ENCODE measurements around the gene PARD3. TPM values are rescaled to one million over a fixed set of nuclear protein-coding genes. Genes with fewer than 3 reads are reported as not detected.

Gene PARD3
- polyA plus RNA-seq, 3 donors, result 0.51 TPM; not detected in 2

DNA sequence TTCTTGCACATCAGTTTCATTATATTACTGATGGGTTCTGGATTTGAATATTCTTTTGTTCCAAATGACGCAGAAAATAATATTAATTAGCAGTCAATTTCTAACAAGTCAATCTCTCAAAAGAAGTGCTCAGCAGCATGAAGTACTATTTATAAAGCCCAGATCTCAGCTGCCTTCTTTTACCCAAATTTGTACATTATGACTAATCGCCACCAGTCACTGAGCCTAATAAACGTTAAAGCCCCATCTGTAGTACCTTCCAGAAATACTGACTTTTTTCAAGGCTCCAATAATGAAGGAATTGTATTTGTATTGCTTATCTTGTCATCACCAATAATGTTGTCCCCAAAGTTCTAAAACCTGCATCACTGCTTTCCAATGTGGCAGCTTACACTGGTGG, 540.2 kb downstream of the PARD3 start:
- Histone ChIP-seq H3K27ac (ENCODE audit: low read depth in 1 of 2, low read length in 2 of 2) (no peak overlapping the region), H3K4me3 (replicated peaks in 1 of 3; ENCODE audit: low read depth in 2 of 3, low read length in 3 of 3) (no peak overlapping the region), H3K27me3 (ENCODE audit: control insufficient read depth in 2 of 2, insufficient read depth in 2 of 2, low read length in 2 of 2) (no peaks in the 10 kb centered on the region), H3K36me3 (replicated peaks in 1 of 2; ENCODE audit: control insufficient read depth in 1 of 2, insufficient read depth in 2 of 2, low read length in 2 of 2) (no peaks in the 10 kb centered on the region), H4K20me1 (ENCODE audit: insufficient read depth, low read length) (no peaks in the 10 kb centered on the region), H3K4me2 (replicated peaks; ENCODE audit: extremely low read depth, low read length, poor library complexity, severe bottlenecking) (no peak overlapping the region), H3K9ac (ENCODE audit: insufficient read depth, low read length, poor library complexity, severe bottlenecking) (no peak overlapping the region), H2AFZ (ENCODE audit: insufficient read depth, low read depth, low read length, poor library complexity, severe bottlenecking) (no peak overlapping the region), H3K79me2 (ENCODE audit: insufficient read depth, low read length) (no peaks in the 10 kb centered on the region), H3K9me3 (replicated peaks in 1 of 2; ENCODE audit: control insufficient read depth in 1 of 2, insufficient read depth in 1 of 2, low read length in 2 of 2) (no peaks in the 10 kb centered on the region), H3K4me1 (ENCODE audit: control insufficient read depth in 1 of 2, insufficient read depth in 2 of 2, low read length in 2 of 2) (no peaks in the 10 kb centered on the region)
- DNase-seq, result no peak
- H3K36me3 Mint-ChIP-seq, result no peaks in the 10 kb centered on the region
- no CpG with 5 or more reads among the region's 3 CpGs for WGBS (ENCODE audit: insufficient coverage)
- no peaks in the 10 kb centered on the region for H3K4me1 Mint-ChIP-seq
- H3K9me3 Mint-ChIP-seq, result no peaks in the 10 kb centered on the region
- no peaks in the 10 kb centered on the region for H3K27me3 Mint-ChIP-seq (ENCODE audit: low read depth in 3 of 3)
- H3K27ac Mint-ChIP-seq, result no peak overlapping the region
- intact Hi-C loops (cut with micrococcal nuclease), result no loop called here
- TF ChIP-seq, protein P1, sequence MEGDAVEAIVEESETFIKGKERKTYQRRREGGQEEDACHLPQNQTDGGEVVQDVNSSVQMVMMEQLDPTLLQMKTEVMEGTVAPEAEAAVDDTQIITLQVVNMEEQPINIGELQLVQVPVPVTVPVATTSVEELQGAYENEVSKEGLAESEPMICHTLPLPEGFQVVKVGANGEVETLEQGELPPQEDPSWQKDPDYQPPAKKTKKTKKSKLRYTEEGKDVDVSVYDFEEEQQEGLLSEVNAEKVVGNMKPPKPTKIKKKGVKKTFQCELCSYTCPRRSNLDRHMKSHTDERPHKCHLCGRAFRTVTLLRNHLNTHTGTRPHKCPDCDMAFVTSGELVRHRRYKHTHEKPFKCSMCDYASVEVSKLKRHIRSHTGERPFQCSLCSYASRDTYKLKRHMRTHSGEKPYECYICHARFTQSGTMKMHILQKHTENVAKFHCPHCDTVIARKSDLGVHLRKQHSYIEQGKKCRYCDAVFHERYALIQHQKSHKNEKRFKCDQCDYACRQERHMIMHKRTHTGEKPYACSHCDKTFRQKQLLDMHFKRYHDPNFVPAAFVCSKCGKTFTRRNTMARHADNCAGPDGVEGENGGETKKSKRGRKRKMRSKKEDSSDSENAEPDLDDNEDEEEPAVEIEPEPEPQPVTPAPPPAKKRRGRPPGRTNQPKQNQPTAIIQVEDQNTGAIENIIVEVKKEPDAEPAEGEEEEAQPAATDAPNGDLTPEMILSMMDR (IDR thresholded peaks at IDR 0.05), result no peak
- no peak overlapping the region for H3K4me3 Mint-ChIP-seq

DNA sequence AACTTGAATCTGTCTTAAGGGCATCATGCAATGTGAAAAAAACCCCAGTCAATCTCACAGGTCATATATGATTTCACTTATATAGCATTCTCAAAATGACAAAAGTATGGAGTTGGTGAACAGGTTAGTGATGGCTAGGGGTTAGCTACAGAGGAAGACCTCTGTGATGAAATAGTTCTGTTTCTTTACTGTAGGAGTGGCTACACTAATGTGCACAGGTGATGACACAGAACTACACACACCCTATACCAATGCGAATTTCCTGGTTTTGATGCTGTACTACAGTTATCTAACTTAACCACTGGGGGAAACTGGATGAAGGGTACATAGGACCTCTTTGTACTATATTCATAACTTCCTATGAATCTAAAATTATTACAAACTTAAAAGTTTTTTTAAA, 541.8 kb downstream of the PARD3 start:
- Histone ChIP-seq H3K27me3 (ENCODE audit: control insufficient read depth in 2 of 2, insufficient read depth in 2 of 2, low read length in 2 of 2) (no peaks in the 10 kb centered on the region), H3K9me3 (replicated peaks in 1 of 2; ENCODE audit: control insufficient read depth in 1 of 2, insufficient read depth in 1 of 2, low read length in 2 of 2) (no peaks in the 10 kb centered on the region), H3K36me3 (replicated peaks in 1 of 2; ENCODE audit: control insufficient read depth in 1 of 2, insufficient read depth in 2 of 2, low read length in 2 of 2) (no peaks in the 10 kb centered on the region), H4K20me1 (ENCODE audit: insufficient read depth, low read length) (no peaks in the 10 kb centered on the region), H3K27ac (ENCODE audit: low read depth in 1 of 2, low read length in 2 of 2) (no peak overlapping the region), H3K4me2 (replicated peaks; ENCODE audit: extremely low read depth, low read length, poor library complexity, severe bottlenecking) (no peak overlapping the region), H3K9ac (ENCODE audit: insufficient read depth, low read length, poor library complexity, severe bottlenecking) (no peak overlapping the region), H2AFZ (ENCODE audit: insufficient read depth, low read depth, low read length, poor library complexity, severe bottlenecking) (no peak overlapping the region), H3K79me2 (ENCODE audit: insufficient read depth, low read length) (no peaks in the 10 kb centered on the region), H3K4me1 (ENCODE audit: control insufficient read depth in 1 of 2, insufficient read depth in 2 of 2, low read length in 2 of 2) (no peaks in the 10 kb centered on the region), H3K4me3 (replicated peaks in 1 of 3; ENCODE audit: low read depth in 2 of 3, low read length in 3 of 3) (no peak overlapping the region)
- H3K9me3 Mint-ChIP-seq, result peaks cover 0 to 2% (median 0%) of the 10 kb centered on the region in 7 donors
- no peak overlapping the region for H3K27ac Mint-ChIP-seq
- DNase-seq, result no peak
- TF ChIP-seq, protein P1 (IDR thresholded peaks at IDR 0.05), result no peak
- intact Hi-C loops (cut with micrococcal nuclease), result no loop called here
- no peaks in the 10 kb centered on the region for H3K27me3 Mint-ChIP-seq (ENCODE audit: low read depth in 3 of 3)
- no CpG with 5 or more reads among the region's 1 CpG for WGBS (ENCODE audit: insufficient coverage)
- H3K4me1 Mint-ChIP-seq, result no peaks in the 10 kb centered on the region
- H3K4me3 Mint-ChIP-seq, result no peak overlapping the region
- no peaks in the 10 kb centered on the region for H3K36me3 Mint-ChIP-seq

Data from CD14-positive monocyte (primary cell).